Suprapubic skin (tissue), 4 donors: ENCODE measurements around the gene PRM2. TPM values are rescaled to one million over a fixed set of nuclear protein-coding genes. Genes with fewer than 3 reads are reported as not detected.

Source experiments
- DNase-seq, 2 donors: peaks; one replicate each; pipeline ENCODE4 v3.0.0-alpha.2; 2019; ENCODE audit warnings: low spot score in 2 of 2
- H3K27ac ChIP-seq: fragments of 200-600 bp; sonication (generic); one replicate; pipeline ENCODE4 v1.5.1; 2019
- H3K27me3 ChIP-seq: fragments of 200-600 bp; sonication (generic); one replicate; pipeline ENCODE4 v1.5.1; 2019
- H3K36me3 ChIP-seq: fragments of 200-600 bp; sonication (generic); one replicate; pipeline ENCODE4 v1.5.1; 2019
- H3K4me1 ChIP-seq: fragments of 200-600 bp; sonication (generic); one replicate; pipeline ENCODE4 v1.5.1; 2019
- H3K4me3 ChIP-seq: fragments of 200-600 bp; sonication (generic); one replicate; pipeline ENCODE4 v1.5.1; 2019; ENCODE audit warnings: mild to moderate bottlenecking
- H3K9me3 ChIP-seq: fragments of 200-600 bp; sonication (generic); one replicate; pipeline ENCODE4 v1.5.1; 2019
- EP300 ChIP-seq: sonication (generic); formaldehyde crosslinking; IDR thresholded peaks from one replicate; pipeline ENCODE4 v1.6.1; 2017; ENCODE audit warnings: antibody characterized with exemption
- POLR2A ChIP-seq, 2 donors: fragments of 450-650 bp; IDR thresholded peaks; one replicate each; pipeline ENCODE4 v1.6.1; 2017; ENCODE audit warnings: antibody characterized with exemption in 2 of 2, mild to moderate bottlenecking in 2 of 2, moderate library complexity in 2 of 2
- POLR2AphosphoS5 ChIP-seq, 3 donors: sonication (generic); formaldehyde crosslinking; IDR thresholded peaks; one replicate each; pipeline ENCODE4 v1.6.1; 2017; ENCODE audit warnings: antibody characterized with exemption in 3 of 3
- WGBS: methylation state at CpG from one replicate; pipeline ENCODE4 v1.1.5; 2018; 5-methylcytosine and 5-hydroxymethylcytosine counted together
- total RNA-seq, 4 donors: library from RNA; depleted of rRNA; stranded (reverse); fragments of >200 nt; gene quantifications; one replicate each; pipeline ENCODE4 v1.1.0, GENCODE V29; 2016
- TF ChIP-seq, protein P1 (sequence below), 2 donors: fragments of 200-600 bp in 1 of 2; fragments of 450-650 bp in 1 of 2; sonication (generic) in 1 of 2; IDR thresholded peaks; one replicate each; pipeline ENCODE4 v1.5.1; 2016 to 2019; ENCODE audit warnings: antibody characterized with exemption in 2 of 2, mild to moderate bottlenecking in 1 of 2, moderate library complexity in 1 of 2

Gene PRM2
- total RNA-seq, 4 donors from 2014 or later: not detected

DNA sequence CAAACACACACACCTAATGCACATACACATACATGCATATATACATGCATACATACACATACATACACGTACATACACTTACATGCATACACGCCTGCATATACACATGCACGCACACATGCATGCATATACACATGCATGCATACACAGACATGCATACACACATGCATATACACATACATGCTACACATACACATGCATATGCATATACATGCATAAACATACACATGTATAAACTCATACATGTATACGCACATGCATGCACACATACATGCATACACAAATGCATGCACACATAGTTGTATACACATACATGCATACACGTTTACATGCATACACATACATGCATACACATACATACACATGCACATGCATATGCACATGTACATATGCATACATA lies 45.4 kb upstream of the PRM2 start:
- Histone ChIP-seq H3K27me3 (no peaks in the 10 kb centered on the region), H3K4me1 (no peaks in the 10 kb centered on the region), H3K4me3 (no peak overlapping the region), H3K9me3 (no peaks in the 10 kb centered on the region), H3K27ac (no peak overlapping the region), H3K36me3 (no peaks in the 10 kb centered on the region)
- TF ChIP-seq, protein P1, sequence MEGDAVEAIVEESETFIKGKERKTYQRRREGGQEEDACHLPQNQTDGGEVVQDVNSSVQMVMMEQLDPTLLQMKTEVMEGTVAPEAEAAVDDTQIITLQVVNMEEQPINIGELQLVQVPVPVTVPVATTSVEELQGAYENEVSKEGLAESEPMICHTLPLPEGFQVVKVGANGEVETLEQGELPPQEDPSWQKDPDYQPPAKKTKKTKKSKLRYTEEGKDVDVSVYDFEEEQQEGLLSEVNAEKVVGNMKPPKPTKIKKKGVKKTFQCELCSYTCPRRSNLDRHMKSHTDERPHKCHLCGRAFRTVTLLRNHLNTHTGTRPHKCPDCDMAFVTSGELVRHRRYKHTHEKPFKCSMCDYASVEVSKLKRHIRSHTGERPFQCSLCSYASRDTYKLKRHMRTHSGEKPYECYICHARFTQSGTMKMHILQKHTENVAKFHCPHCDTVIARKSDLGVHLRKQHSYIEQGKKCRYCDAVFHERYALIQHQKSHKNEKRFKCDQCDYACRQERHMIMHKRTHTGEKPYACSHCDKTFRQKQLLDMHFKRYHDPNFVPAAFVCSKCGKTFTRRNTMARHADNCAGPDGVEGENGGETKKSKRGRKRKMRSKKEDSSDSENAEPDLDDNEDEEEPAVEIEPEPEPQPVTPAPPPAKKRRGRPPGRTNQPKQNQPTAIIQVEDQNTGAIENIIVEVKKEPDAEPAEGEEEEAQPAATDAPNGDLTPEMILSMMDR (IDR thresholded peaks at IDR 0.05): no peak
- TF ChIP-seq EP300 (no peak), POLR2A (IDR thresholded peaks at IDR 0.05) (no peak), POLR2AphosphoS5 (IDR thresholded peaks at IDR 0.05) (no peak)
- DNase-seq: no peak
- WGBS: 87% methylated on average over 5 of the region's 5 CpGs

DNA sequence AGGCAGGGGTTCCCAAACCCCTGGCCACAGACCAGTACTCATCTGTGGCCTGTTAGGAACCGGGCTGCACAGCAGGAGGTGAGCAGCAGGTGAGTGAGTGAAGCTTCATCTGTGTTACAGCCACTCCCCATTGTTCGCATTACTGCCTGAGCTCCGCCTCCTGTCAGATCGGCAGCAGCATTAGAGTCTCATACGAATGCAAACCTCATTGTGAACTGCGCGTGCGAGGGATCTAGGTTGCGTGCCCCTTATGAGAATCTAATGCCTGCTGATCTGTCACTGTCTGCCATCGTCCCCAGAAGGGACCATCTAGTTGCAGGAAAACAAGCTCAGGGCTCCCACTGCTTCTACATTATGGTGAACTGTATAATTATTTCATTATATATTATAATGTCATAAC lies 43.9 kb upstream of the PRM2 start:
- no peak overlapping the region for H3K4me3 ChIP-seq
- no peak for DNase-seq
- H3K4me1 ChIP-seq: no peaks in the 10 kb centered on the region
- no peak overlapping the region for H3K27ac ChIP-seq
- H3K27me3 ChIP-seq: no peaks in the 10 kb centered on the region
- no peaks in the 10 kb centered on the region for H3K9me3 ChIP-seq
- 82% methylated on average over 7 of the region's 10 CpGs for WGBS
- TF ChIP-seq POLR2A (IDR thresholded peaks at IDR 0.05) (no peak), POLR2AphosphoS5 (IDR thresholded peaks at IDR 0.05) (no peak)
- no peaks in the 10 kb centered on the region for H3K36me3 ChIP-seq

DNA sequence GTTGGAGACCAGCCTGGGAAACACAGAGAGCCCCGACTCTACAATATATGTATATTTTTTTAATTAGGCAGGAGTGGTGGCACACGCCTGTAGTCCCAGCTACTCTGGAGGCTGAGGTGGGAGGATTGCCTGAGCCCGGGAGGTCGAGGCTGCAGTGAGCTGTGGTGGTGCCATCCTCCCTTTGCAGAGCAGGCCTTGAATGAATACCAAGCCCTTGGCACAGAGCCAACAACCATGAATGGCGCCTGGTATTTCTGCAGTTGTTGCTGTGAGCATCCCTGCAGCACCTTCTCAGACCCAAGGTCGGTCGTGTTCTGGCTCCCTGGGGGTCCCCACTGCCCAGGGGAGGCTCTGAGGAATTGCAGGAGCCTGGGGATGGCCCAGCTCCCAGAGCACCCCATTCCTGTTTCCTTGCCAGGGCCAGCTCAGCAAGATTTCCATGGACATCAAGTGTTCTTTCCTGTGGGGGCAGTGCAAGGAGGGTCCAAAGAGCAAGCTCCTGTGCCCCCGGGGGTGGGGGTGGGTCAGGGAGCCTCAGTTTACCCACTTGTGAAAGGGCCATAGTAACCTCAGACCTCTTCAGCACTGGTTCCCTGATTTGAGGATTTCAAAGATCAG lies 43.4 kb upstream of the PRM2 start:
- Histone ChIP-seq H3K9me3 (no peaks in the 10 kb centered on the region), H3K4me1 (no peaks in the 10 kb centered on the region), H3K27me3 (no peaks in the 10 kb centered on the region), H3K36me3 (no peaks in the 10 kb centered on the region), H3K4me3 (no peak overlapping the region), H3K27ac (no peak overlapping the region)
- WGBS: 82% methylated on average over 3 of the region's 8 CpGs
- no peak for DNase-seq
- TF ChIP-seq EP300 (no peak), POLR2AphosphoS5 (IDR thresholded peaks at IDR 0.05) (no peak), POLR2A (IDR thresholded peaks at IDR 0.05) (no peak)
- TF ChIP-seq, protein P1 (IDR thresholded peaks at IDR 0.05): no peak

DNA sequence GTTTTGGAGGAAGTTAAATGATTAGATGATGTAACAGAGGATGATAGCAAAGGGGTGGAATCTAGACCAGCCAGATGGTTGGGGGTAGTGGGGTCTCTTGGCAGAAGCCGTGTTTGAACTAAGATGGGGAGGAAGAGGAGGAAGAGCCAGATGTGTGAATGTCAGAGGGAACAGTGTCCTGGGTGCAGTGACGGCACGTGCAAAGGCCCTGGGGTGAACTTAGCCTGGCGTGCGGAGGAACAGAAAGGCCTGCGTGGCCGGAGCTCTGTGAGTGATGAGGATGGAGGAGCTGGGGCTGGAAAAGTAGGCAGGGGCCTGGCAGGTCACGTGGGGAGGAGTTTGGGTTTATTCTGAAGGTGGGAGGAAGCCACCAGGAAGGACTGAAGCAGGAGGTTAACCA lies 42.5 kb upstream of the PRM2 start:
- Histone ChIP-seq H3K9me3 (no peaks in the 10 kb centered on the region), H3K27me3 (no peaks in the 10 kb centered on the region), H3K4me3 (no peak overlapping the region), H3K27ac (no peak overlapping the region), H3K36me3 (no peaks in the 10 kb centered on the region), H3K4me1 (no peaks in the 10 kb centered on the region)
- 94% methylated on average over 8 of the region's 8 CpGs for WGBS
- TF ChIP-seq, protein P1 (IDR thresholded peaks at IDR 0.05): no peak
- TF ChIP-seq POLR2A (IDR thresholded peaks at IDR 0.05) (no peak), POLR2AphosphoS5 (IDR thresholded peaks at IDR 0.05) (no peak), EP300 (no peak)
- no peak for DNase-seq

DNA sequence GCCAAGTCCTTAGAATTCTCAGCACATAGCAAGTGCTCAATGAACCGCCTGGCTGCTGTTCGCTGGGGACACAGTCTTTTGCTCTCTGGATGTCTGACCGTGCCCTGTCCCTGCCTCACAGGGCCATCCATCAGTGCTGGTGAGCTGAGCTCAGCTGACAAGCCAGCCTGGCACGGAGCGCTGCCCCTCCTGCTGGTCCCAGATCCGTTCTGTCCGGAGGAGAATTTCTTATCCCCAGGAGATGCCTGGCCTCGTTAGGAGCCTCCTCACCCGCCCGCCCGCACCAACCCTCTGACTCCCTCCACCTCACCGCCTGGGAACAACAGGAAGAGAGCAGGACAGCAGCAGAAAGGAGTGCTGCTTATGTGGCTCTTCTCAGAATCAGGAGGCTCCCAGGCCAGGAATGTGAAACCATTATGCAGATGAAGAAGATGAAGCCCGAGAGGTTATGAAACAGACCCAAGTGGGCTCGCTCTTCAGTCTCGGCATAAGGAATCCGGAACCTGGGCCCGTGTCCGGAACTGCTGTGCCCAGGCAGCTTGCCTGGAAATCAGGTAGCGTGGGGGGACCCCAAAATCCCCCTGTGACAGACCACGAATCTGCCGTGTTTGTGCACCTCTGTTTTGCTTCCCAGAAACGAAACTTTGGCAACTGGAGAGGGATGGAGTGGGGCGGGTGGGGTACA lies 40.2 kb upstream of the PRM2 start:
- H3K36me3 ChIP-seq: no peaks in the 10 kb centered on the region
- no peaks in the 10 kb centered on the region for H3K27me3 ChIP-seq
- H3K4me3 ChIP-seq: no peak overlapping the region
- peaks cover 12% of the 10 kb centered on the region for H3K4me1 ChIP-seq
- no peaks in the 10 kb centered on the region for H3K9me3 ChIP-seq
- 84% methylated on average over 22 of the region's 23 CpGs for WGBS
- DNase-seq: no peak
- no peak for TF ChIP-seq EP300
- no peak for TF ChIP-seq POLR2A (IDR thresholded peaks at IDR 0.05)
- TF ChIP-seq, protein P1 (IDR thresholded peaks at IDR 0.05): no peak
- TF ChIP-seq POLR2AphosphoS5 (IDR thresholded peaks at IDR 0.05): no peak
- H3K27ac ChIP-seq: no peak overlapping the region
